AG09309 (cell line): ENCODE measurements around the gene TRIM67.

Experiments used
- DNase-seq: peaks from one replicate; pipeline ENCODE4 v3.0.0-alpha.2; 2010; ENCODE audit warnings: low read depth
- H3K4me3 ChIP-seq: 2 replicates; pipeline ENCODE4 v1.5.1; 2011; ENCODE audit warnings: mild to moderate bottlenecking, low read depth, low read length, moderate library complexity; ENCODE audit not compliant: control insufficient read depth
- CTCF ChIP-seq: IDR thresholded peaks from 2 replicates; pipeline ENCODE4 v1.5.1; 2011; ENCODE audit warnings: mild to moderate bottlenecking, low read depth, low read length, inconsistent platforms; ENCODE audit not compliant: insufficient read depth, control insufficient read depth; ENCODE audit errors: missing control alignments

Gene TRIM67

GRCh38 chr1:231139659-231140654, 21.9 kb upstream of the TRIM67 start:
- H3K4me3 ChIP-seq = no peak overlapping the region
- no peak for TF ChIP-seq CTCF
- peak; percentile 79 for DNase-seq

GRCh38 chr1:231144416-231145193, 17.3 kb upstream of the TRIM67 start:
- TF ChIP-seq CTCF = no peak
- DNase-seq = no peak
- H3K4me3 ChIP-seq = no peak overlapping the region

- no peak overlapping the region for H3K4me3 ChIP-seq
- no peak for TF ChIP-seq CTCF
- DNase-seq = no peak
Measured at GRCh38 chr1:231147896-231148295, 14.0 kb upstream of the TRIM67 start.

GRCh38 chr1:231151811-231152210, 10.0 kb upstream of the TRIM67 start:
- H3K4me3 ChIP-seq = no peak overlapping the region
- no peak for TF ChIP-seq CTCF
- no peak for DNase-seq

GRCh38 chr1:231153726-231154125, 8.1 kb upstream of the TRIM67 start:
- no peak overlapping the region for H3K4me3 ChIP-seq
- no peak for TF ChIP-seq CTCF
- DNase-seq = no peak

GRCh38 chr1:231155808-231156207, 6.0 kb upstream of the TRIM67 start:
- no peak for TF ChIP-seq CTCF
- no peak for DNase-seq

More at GRCh38 chr1:231155808-231156207, 6.0 kb upstream of the TRIM67 start:
- H3K4me3 ChIP-seq = no peak overlapping the region
